Measurements from ENCODE around the gene PRDM11. TPM values are rescaled to one million over a fixed set of nuclear protein-coding genes. Genes with fewer than 3 reads are reported as not detected.
A peak's percentile ranks its signal among the peaks of the same experiment; 100 is the strongest.
"Not testable (repeated sequence)": the region's sequence is repeated elsewhere in the genome, so short reads cannot be mapped to it uniquely, and the experiment has no call there.

The PRDM11 gene
- total RNA-seq, 1 experiment from 2014 or later = 14.7 TPM

DNA sequence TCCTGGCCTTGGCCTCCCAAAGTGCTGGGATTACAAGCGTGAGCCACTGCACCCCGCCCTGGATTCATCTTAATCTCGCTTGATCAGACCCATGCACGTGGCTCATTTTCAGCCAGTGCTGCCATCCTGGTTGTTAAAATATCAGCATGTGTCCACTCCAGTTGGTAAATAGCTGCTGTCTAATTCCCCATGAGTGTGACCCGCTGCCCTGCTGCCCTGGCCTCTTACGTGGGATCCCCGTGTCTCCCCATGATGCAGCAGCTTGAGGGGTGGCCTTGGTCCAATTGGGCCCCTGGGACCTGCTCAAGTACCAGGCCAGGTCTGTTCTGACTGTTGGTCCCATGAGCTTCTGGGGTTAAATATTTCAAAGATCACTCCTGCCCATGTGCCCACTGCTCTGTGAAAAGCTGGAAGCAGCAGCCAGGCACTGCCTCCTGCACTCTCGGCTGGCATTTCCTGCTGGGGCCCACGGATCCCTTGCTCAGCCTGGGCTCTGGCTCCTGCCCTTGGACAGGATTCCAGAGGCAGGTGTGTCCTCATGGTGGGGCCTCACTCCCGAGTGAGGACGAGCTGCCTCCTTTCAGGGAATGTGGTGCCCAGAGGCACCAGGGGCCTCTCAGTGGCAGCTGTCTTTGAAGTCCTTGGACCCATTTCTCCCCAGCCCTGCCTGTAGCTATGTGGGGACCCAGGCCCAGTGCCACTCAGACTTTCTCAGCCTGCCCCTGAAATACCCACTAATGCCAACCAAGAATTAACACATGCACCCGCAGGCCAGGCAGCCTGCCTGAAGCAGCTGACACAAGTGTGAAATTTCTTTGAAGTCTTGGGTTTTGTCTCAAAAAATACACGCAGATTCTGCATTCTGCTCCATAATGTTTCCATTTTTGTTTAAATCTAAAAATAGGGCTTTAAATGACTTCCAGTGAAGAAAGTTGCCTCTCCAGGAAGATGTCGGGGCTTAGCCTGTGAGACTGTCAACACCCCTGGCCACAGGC is 38.1 kb upstream of the PRDM11 start:
- Histone ChIP-seq H3K27ac (no peak overlapping the region), H3K4me3 (no peak overlapping the region), H3K9me3 (replicated peaks) (no peaks in the 10 kb centered on the region), H3K36me3 (no peaks in the 10 kb centered on the region), H3K27me3 (peaks cover 5% of the 10 kb centered on the region), H3K4me1 (no peaks in the 10 kb centered on the region)
- no peak for DNase-seq

GRCh38 chr11:45109400-45109799 is 37.0 kb upstream of the PRDM11 start:
- DNase-seq = no peak
- no peak overlapping the region for H3K27ac ChIP-seq
- H3K36me3 ChIP-seq = no peaks in the 10 kb centered on the region
- H3K27me3 ChIP-seq = peaks cover 5% of the 10 kb centered on the region
- no peaks in the 10 kb centered on the region for H3K9me3 ChIP-seq (replicated peaks)
- H3K4me3 ChIP-seq = no peak overlapping the region
- H3K4me1 ChIP-seq = no peaks in the 10 kb centered on the region

DNA sequence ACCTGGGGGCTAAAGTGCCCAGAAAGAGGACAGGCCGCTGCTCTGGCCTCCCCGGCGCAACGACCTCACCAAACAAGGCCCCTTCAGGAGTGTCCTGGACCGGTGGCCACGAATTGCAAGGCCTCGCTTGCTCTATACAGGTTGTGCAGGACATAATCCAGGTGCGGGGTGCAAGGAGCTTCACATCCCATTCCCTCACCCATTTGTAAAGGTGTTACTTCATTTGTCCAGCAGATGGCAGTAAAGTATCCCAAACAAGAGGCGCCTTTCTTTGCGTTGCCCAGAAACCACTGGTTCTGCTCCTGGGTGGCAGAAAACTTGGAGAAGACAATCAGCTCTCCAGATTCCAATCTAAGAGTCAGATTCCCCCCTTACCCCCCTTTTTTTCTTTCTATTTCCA is 35.9 kb upstream of the PRDM11 start:
- peak; percentile 39 to 85 for DNase-seq
- H3K36me3 ChIP-seq = no peaks in the 10 kb centered on the region
- no peaks in the 10 kb centered on the region for H3K4me1 ChIP-seq
- no peak overlapping the region for H3K4me3 ChIP-seq
- H3K27ac ChIP-seq = no peak overlapping the region
- no peaks in the 10 kb centered on the region for H3K9me3 ChIP-seq (replicated peaks)
- H3K27me3 ChIP-seq = peaks cover 5% of the 10 kb centered on the region

GRCh38 chr11:45113807-45114206 is 32.6 kb upstream of the PRDM11 start:
- Histone ChIP-seq H3K27me3 (no peaks in the 10 kb centered on the region; the same call in none of the 2 replicates), H3K9me3 (replicated peaks) (no peaks in the 10 kb centered on the region), H3K4me3 (no peak overlapping the region), H3K4me1 (no peaks in the 10 kb centered on the region), H3K27ac (no peak overlapping the region), H3K36me3 (no peaks in the 10 kb centered on the region)
- DNase-seq = no peak

GRCh38 chr11:45127836-45128235 is 18.6 kb upstream of the PRDM11 start:
- not testable (repeated sequence) for H3K27ac ChIP-seq, DNase-seq, H3K36me3 ChIP-seq, H3K4me1 ChIP-seq, H3K27me3 ChIP-seq, H3K4me3 ChIP-seq
- H3K9me3 ChIP-seq (replicated peaks) = peaks cover 11% of the 10 kb centered on the region

DNA sequence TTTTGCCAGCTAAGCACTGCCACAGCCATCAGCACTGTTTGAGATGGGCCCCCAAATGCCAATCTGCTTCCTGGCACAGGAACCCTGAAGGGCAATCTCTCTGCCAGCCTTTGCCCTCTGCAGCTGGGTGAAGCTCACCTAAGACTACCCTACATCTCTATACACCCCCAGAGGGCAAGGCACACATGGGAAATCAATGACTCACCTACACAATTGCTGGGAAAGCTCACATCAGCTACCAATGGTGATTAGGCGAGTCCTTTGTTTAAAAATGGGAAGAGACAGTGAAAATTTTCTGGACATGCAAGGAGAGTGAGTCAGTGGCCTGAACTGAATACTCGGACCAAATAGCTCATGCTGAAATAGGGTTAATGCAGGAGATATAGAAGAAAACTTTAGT is 12.6 kb upstream of the PRDM11 start:
- Histone ChIP-seq H3K4me1 (no peaks in the 10 kb centered on the region), H3K9me3 (replicated peaks) (peaks cover 11% of the 10 kb centered on the region), H3K27me3 (peaks cover 5% of the 10 kb centered on the region; the same call in 1 of the 2 replicates), H3K4me3 (no peak overlapping the region), H3K27ac (no peak overlapping the region), H3K36me3 (no peaks in the 10 kb centered on the region)
- no peak for DNase-seq

- H3K36me3 ChIP-seq = no peaks in the 10 kb centered on the region
- no peak for DNase-seq
- H3K27me3 ChIP-seq = peaks cover 7% of the 10 kb centered on the region; the same call in 1 of the 2 replicates
- no peaks in the 10 kb centered on the region for H3K9me3 ChIP-seq (replicated peaks)
- H3K27ac ChIP-seq = no peak overlapping the region
- H3K4me1 ChIP-seq = no peaks in the 10 kb centered on the region
- H3K4me3 ChIP-seq = no peak overlapping the region
Measured at GRCh38 chr11:45141171-45141570, 5.3 kb upstream of the PRDM11 start.

GRCh38 chr11:45141631-45142030 is 4.8 kb upstream of the PRDM11 start:
- no peaks in the 10 kb centered on the region for H3K4me1 ChIP-seq
- H3K36me3 ChIP-seq = no peaks in the 10 kb centered on the region
- no peaks in the 10 kb centered on the region for H3K9me3 ChIP-seq (replicated peaks)
- peaks cover 7% of the 10 kb centered on the region; the same call in 1 of the 2 replicates for H3K27me3 ChIP-seq
- H3K4me3 ChIP-seq = no peak overlapping the region
- H3K27ac ChIP-seq = no peak overlapping the region
- DNase-seq = no peak

GRCh38 chr11:45142241-45143055 is 4.0 kb upstream of the PRDM11 start:
- no peak overlapping the region for H3K27ac ChIP-seq
- peaks cover 7% of the 10 kb centered on the region; the same call in 1 of the 2 replicates for H3K27me3 ChIP-seq
- no peak overlapping the region for H3K4me3 ChIP-seq
- H3K9me3 ChIP-seq (replicated peaks) = no peaks in the 10 kb centered on the region
- no peak for DNase-seq
- H3K4me1 ChIP-seq = no peaks in the 10 kb centered on the region
- no peaks in the 10 kb centered on the region for H3K36me3 ChIP-seq

- no peaks in the 10 kb centered on the region for H3K9me3 ChIP-seq (replicated peaks)
- DNase-seq = no peak
- H3K4me1 ChIP-seq = no peaks in the 10 kb centered on the region
- H3K27ac ChIP-seq = no peak overlapping the region
- H3K36me3 ChIP-seq = no peaks in the 10 kb centered on the region
- no peak overlapping the region for H3K4me3 ChIP-seq
- peaks cover 6% of the 10 kb centered on the region; the same call in 1 of the 2 replicates for H3K27me3 ChIP-seq
Measured at GRCh38 chr11:45143494-45143893, 2.9 kb upstream of the PRDM11 start.

DNA sequence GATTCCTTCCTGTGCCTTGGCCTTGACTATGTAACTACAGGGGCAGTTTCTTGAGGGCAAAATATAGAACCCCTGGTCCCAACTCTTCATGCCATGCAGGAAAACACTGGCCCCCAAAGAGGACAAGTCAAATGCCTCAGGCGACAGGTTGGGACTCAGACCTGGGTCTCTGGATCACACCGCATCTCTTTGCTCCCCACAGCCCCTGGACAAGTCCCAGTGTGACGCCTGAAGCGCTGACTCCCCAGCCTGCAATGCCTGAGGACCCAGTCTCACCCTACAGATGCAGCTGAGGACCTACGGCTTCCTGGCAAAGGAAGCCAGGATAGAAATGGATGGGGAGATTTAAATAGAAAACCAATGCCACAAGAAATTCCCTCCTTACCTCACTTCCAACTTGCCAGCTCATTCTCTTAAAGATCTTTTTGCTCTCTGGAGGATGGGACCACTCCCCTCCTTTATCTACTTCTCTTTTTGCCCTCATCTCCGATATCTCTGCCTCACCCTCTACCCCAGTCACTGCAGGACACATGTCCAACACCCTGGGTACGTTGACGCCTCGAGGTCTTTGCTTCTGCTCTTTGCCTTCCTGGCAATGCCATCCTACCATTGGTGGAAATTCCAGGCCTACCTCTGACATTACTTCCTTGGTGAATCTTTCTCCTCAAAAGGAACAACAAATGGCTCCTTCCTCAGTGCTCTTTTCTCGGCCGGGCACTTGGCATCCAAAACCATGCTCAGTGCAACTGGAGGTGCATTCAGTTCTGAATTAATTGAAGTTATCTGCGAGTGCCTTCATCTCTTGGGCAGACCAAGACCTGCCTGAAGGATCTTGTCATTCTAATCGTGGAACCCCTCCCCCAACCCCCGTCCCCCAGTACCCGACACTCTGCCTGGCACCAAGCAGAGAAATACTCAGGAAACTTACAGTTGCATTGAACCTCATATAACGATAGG is 2.0 kb upstream of the PRDM11 start:
- no peaks in the 10 kb centered on the region for H3K27me3 ChIP-seq
- H3K36me3 ChIP-seq = no peaks in the 10 kb centered on the region
- no peaks in the 10 kb centered on the region for H3K4me1 ChIP-seq
- no peak for DNase-seq
- H3K9me3 ChIP-seq (replicated peaks) = no peaks in the 10 kb centered on the region
- H3K4me3 ChIP-seq = no peak overlapping the region
- H3K27ac ChIP-seq = no peak overlapping the region

DNA sequence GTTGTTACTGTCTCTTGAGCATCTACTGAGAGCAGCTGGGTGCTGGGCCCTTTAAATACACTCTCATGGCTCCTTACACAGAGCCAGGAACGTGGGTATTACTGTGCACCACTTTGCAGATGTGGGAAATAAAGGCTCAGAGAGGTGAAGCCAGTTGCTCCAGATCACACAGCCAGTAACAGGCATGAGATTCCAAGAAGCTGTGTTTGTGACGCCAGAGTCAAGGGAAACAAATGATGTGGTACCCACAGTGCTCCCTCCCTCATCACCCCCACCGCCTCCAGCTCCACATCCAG is 1.4 kb upstream of the PRDM11 start:
- Histone ChIP-seq H3K36me3 (no peaks in the 10 kb centered on the region), H3K4me1 (no peaks in the 10 kb centered on the region), H3K9me3 (replicated peaks) (no peaks in the 10 kb centered on the region), H3K27ac (no peak overlapping the region), H3K27me3 (no peaks in the 10 kb centered on the region), H3K4me3 (no peak overlapping the region)
- DNase-seq = no peak

DNA sequence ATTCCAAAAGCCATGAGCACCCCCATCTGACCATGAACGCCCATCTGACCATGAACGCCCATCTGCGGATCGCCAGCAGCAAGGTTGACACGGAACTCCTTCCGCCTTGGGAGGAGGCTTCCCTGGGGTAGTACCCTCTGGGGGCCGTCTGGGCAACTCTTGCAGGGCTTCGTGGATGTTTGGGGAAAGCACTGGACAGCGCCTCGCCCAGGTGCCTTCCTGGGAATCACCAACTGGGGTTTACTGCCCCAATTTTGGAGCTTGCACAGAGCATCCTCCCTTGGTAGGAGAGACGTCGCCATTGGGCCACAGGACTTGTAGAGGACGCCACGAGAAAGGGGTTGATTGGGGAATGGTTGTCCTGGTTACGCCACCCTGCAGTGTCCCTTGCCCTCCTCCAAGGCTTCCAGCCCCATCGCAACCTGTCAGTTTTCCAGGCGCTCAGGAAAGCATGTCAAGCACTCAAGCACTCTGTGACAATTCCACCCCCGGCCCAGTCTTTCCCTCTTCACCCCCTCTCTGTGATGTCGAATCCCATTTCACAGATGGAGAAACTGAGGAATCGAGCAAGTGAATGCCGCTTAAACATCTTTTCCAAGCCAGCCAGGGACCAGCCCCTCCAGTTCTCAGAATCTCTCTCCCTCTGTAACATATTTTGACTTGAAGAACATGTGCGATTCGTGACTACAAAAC is 914 bp upstream of the PRDM11 start:
- peak overlapping the region; percentile 67 for H3K4me3 ChIP-seq
- H3K27me3 ChIP-seq = no peaks in the 10 kb centered on the region
- H3K9me3 ChIP-seq (replicated peaks) = no peaks in the 10 kb centered on the region
- H3K36me3 ChIP-seq = no peaks in the 10 kb centered on the region
- H3K27ac ChIP-seq = no peak overlapping the region
- H3K4me1 ChIP-seq = no peaks in the 10 kb centered on the region
- DNase-seq = peak in 1 of 2 experiments; percentile 21

Data from SJCRH30 (cell line).